ENCODE results near the gene ABCA2.

ABCA2 gene

DNA sequence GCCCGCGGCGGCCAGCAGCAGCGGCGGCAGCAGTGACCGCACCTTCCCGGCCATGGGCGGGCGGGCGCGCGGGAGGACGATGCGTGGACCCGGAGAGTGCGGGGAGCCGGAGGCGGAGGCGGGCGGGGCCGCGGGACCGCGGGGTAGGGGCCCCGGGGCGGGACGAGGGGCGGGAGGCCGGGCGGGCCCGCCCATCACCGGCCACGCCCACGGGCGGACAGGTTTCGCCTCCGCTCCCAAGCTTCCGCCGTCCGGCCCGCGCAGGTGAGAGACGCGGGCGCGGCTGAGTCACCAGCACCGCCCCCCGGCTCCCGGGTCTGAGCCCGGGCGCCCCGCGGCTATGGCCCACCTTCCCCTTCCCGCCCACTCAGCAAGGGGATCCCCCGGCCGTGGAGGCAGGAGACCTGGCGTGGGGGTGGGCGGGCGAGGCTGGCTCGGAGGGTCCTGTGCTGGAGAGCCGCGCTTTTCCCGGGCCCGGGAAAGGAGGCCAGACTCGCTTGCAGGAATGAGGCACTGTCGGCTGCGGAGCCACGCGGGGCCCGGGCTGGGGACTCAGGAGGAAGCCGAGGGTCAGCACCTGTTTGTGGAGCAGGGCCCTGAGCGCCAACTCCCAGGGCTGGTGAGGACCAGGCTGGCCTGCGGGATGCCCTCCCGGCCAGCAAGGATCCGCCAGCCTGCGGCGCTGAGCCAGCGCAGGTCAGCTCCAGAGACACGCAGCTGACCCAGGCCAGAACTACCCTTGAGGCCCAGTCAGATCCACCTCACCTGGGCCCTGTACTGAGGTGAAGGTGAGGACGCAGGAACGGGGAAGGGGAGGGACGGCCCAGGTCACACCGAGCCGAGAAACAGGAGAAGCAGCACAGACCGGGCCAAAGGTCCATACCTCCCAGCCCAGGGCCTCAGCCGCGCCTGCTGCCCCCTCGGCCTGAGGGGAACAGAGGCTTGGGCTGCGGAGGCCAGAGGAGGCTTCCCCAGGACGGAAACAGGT is 26.2 kb upstream of the ABCA2 start, which contains the start of gene ENTPD2:
Gene ENTPD2, minus strand, starts transcription at position 118 of the 988 bp plus-strand sequence. Its CDS starts 64 bp downstream, at position 54.
- TF ChIP-seq, protein P1, sequence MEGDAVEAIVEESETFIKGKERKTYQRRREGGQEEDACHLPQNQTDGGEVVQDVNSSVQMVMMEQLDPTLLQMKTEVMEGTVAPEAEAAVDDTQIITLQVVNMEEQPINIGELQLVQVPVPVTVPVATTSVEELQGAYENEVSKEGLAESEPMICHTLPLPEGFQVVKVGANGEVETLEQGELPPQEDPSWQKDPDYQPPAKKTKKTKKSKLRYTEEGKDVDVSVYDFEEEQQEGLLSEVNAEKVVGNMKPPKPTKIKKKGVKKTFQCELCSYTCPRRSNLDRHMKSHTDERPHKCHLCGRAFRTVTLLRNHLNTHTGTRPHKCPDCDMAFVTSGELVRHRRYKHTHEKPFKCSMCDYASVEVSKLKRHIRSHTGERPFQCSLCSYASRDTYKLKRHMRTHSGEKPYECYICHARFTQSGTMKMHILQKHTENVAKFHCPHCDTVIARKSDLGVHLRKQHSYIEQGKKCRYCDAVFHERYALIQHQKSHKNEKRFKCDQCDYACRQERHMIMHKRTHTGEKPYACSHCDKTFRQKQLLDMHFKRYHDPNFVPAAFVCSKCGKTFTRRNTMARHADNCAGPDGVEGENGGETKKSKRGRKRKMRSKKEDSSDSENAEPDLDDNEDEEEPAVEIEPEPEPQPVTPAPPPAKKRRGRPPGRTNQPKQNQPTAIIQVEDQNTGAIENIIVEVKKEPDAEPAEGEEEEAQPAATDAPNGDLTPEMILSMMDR (IDR thresholded peaks at IDR 0.05; ENCODE audit: extremely low read depth, missing control alignments), result no peak
- peak; percentile 86 for DNase-seq (ENCODE audit: low spot score)

DNA sequence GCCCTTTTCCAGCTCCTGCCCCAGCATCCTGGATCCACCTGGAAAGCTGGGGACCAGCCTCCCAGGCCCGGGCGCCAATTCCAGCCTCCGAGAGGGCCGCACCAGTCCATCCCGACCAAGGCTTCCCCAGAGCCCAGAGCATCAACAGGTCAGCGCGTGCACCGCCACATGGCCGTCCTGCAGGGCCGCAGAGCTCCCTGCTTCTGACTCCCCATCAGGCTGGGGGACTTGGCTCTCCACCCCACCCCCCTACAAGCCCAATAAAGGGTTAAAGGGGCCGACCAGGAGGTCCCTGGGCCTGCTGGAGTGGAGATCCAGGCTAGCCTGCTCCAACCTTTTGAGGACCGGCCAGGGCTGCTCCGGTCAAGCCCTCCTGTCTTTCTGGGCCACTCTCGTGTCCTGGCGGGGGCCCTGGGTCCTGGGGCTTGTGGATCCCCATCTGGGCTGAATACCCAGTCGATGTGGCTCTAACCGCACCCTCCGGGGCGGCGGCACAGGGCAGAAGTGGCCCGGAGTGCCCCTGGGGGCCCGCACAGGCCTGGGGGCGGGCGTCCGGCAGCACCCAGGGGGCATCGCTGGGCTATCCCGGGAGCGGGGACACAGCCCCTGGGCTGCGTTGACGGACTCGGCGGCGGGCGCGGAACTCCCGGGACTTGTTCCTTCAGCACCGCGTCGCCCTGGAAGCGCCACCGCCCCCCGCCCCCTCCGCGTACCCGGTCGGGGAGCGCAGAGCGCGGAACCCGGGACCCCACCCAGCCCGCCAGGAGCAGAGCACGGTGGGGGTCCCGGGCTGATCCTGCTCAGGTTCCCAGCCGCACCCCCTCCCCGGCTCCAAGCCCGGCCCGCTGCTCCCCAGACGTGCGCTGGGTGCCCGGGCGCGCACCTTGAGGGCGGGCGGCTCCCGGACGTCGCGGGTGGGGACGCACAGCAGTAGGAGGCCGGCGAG is 25.2 kb upstream of the ABCA2 start:
- TF ChIP-seq, protein P1 (IDR thresholded peaks at IDR 0.05; ENCODE audit: extremely low read depth, missing control alignments), result no peak
- no peak for DNase-seq (ENCODE audit: low spot score)

DNA sequence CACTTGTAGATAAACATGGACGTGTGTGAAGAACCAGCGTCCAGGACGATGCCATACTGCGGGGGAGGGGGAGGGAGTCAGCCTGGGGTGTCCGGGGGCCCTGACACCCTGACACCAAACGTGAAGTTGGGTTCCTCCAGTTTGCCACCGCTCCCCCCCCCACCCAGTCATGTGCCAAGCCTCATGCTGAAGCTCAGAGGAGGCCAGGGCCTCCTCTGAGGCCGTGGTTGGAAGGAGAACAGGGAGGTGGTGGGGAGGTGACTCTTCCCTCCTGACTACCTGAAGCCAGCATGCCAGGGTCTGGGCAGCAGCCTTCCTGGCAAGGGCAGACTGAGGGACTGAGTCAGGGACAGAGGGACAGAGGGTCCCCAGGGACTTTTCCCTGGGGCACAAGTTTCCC is 24.3 kb upstream of the ABCA2 start:
- TF ChIP-seq, protein P1 (IDR thresholded peaks at IDR 0.05; ENCODE audit: extremely low read depth, missing control alignments), result no peak
- no peak for DNase-seq (ENCODE audit: low spot score)

DNA sequence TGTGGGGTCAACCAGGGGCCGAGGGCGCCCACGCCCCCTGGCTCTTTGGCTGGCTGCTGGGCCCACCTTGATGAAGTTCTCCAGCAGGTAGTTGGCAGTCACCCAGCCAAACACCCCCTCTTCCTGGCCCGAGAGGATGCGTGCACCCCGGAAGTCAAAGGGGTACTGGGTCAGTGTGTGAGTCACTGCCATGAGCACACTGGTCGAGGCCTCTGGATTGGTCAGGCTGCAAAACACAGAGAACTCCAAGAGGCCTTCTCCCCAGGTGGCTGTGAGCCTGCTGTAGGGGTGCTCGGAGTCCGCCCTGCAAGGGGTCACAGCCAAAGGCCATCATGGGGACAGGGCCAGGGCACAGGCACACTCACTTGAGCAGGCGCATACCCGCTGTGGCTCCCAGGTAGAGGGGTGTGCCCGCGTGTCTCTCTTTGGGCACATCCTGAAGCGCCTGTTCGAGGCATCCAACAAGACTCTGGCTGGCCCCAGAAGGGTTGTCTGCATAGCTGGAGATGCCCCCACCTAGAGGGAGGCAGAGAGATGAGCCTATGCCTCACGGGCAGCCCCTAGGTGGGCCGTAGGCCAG is 23.2 kb upstream of the ABCA2 start:
- TF ChIP-seq, protein P1 (IDR thresholded peaks at IDR 0.05; ENCODE audit: extremely low read depth, missing control alignments), result no peak
- no peak for DNase-seq (ENCODE audit: low spot score)

DNA sequence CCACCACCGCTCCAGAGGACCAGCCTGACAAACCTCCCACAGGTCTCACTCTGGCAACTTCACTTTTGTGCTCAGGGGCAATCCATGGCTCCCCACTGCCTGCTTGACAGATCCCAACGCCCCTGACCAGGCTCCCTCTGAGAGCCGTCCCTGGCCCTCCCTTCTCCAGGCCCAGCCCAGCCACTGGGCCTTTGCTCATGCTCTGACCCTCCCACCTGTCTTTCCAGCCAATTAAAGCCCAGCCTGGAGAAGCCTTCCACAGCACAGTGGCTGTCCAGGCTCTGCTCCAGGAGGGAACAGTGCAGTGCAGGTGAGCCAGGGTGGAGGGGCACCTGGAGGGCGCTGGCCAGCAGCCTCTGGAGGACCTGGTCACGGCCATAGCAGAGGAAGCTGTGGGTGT is 22.5 kb upstream of the ABCA2 start:
- TF ChIP-seq, protein P1 (IDR thresholded peaks at IDR 0.05; ENCODE audit: extremely low read depth, missing control alignments), result no peak
- DNase-seq (ENCODE audit: low spot score), result no peak

DNA sequence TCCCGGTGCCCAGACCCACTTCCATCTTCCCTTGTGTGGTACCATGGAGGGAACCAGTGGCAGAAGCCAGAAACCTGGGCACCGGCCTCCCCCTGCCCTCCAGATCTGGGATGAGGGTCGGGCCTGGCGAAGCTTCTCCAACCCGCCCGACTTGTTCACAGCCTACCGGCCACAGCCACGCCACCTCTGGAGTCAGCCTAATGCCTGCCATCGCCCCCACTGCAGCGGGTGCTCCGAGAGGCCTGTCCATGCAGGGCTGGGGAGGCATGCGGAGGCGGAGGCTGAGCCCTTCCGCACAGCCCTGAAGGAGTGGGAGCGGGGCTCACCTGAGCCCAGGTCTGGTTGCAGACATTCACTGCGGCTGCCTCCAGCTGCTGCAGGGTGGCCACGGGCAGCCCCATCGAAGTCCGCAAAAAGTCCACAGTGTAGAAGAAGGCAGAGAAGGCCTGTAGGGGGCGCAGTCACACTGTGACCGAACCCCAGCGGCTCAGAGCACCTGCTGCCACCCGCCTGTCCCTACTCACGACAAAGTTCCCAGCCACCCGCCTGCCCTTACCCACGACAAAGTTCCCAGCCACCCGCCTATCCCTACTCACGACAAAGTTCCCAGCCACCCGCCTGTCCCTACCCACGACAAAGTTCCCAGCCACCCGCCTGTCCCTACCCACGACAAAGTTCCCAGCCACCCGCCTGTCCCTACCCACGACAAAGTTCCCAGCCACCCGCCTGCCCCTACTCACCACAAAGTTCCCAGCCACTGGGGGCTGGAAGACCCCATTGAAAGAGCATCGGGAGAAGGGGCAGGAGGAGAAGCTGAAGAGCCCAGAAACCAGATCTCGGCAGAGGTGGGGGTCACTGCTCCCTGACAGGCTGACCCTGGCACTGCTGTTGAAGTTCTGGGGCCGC is 21.8 kb upstream of the ABCA2 start:
- DNase-seq (ENCODE audit: low spot score), result peak; percentile 80
- TF ChIP-seq, protein P1 (IDR thresholded peaks at IDR 0.05; ENCODE audit: extremely low read depth, missing control alignments), result peak; percentile 25
